OCI-M2 (cell line): ENCODE results near the gene DAPK1.
"Not testable (repeated sequence)": the region's sequence is repeated elsewhere in the genome, so short reads cannot be mapped to it uniquely, and the experiment has no call there.

Source experiments
- DNase-seq: peaks from one replicate; lab custom pipeline; 2025; ENCODE audit not compliant: unreplicated experiment; lab: John Stamatoyannopoulos, UW

Gene DAPK1

GRCh38 chr9:87540444-87541105 is 42.9 kb downstream of the DAPK1 start:
- no peak for DNase-seq

GRCh38 chr9:87541663-87542062 is 44.0 kb downstream of the DAPK1 start:
- no peak for DNase-seq

GRCh38 chr9:87542141-87542540 is 44.5 kb downstream of the DAPK1 start:
- no peak for DNase-seq

- no peak for DNase-seq
Measured at GRCh38 chr9:87543251-87543650, 45.6 kb downstream of the DAPK1 start.

- DNase-seq: no peak
Measured at GRCh38 chr9:87545858-87546257, 48.2 kb downstream of the DAPK1 start.

GRCh38 chr9:87546704-87547103 is 49.0 kb downstream of the DAPK1 start:
- DNase-seq: no peak

GRCh38 chr9:87547671-87548081 is 50.0 kb downstream of the DAPK1 start:
- no peak for DNase-seq

- no peak for DNase-seq
Measured at GRCh38 chr9:87548159-87548558, 50.5 kb downstream of the DAPK1 start.

GRCh38 chr9:87549088-87549487 is 51.4 kb downstream of the DAPK1 start:
- DNase-seq: not testable (repeated sequence)

GRCh38 chr9:87549791-87550190 is 52.1 kb downstream of the DAPK1 start:
- DNase-seq: no peak

GRCh38 chr9:87550253-87550954 is 52.7 kb downstream of the DAPK1 start:
- no peak for DNase-seq

GRCh38 chr9:87551772-87552217 is 54.1 kb downstream of the DAPK1 start:
- DNase-seq: no peak

GRCh38 chr9:87554171-87554910 is 56.7 kb downstream of the DAPK1 start:
- no peak for DNase-seq

- DNase-seq: no peak
Measured at GRCh38 chr9:87554976-87555375, 57.3 kb downstream of the DAPK1 start.

GRCh38 chr9:87556039-87556438 is 58.4 kb downstream of the DAPK1 start:
- DNase-seq: no peak

GRCh38 chr9:87556821-87557220 is 59.2 kb downstream of the DAPK1 start:
- peak; percentile 12 for DNase-seq

GRCh38 chr9:87557996-87558395 is 60.3 kb downstream of the DAPK1 start:
- DNase-seq: no peak

GRCh38 chr9:87558606-87559190 is 61.0 kb downstream of the DAPK1 start:
- DNase-seq: no peak

- no peak for DNase-seq
Measured at GRCh38 chr9:87562062-87562461, 64.4 kb downstream of the DAPK1 start.

GRCh38 chr9:87562530-87563170 is 65.0 kb downstream of the DAPK1 start:
- no peak for DNase-seq

- DNase-seq: no peak
Measured at GRCh38 chr9:87564111-87564510, 66.4 kb downstream of the DAPK1 start.
